ENCODE data around the gene EIF4A2.
"Not testable (repeated sequence)": the region's sequence is repeated elsewhere in the genome, so short reads cannot be mapped to it uniquely, and the experiment has no call there.

The EIF4A2 gene

GRCh38 chr3:186783731-186784515, 546 bp downstream of the EIF4A2 start:
- intact Hi-C loops (cut with DNase I) = loop anchor here (2.0 to 5.0 kb wide), 2 partner anchors 23 to 167 kb away; partner anchors contain the start of gene RFC4
- DNase-seq = peak; percentile 76 to 97 (median 86)

DNA sequence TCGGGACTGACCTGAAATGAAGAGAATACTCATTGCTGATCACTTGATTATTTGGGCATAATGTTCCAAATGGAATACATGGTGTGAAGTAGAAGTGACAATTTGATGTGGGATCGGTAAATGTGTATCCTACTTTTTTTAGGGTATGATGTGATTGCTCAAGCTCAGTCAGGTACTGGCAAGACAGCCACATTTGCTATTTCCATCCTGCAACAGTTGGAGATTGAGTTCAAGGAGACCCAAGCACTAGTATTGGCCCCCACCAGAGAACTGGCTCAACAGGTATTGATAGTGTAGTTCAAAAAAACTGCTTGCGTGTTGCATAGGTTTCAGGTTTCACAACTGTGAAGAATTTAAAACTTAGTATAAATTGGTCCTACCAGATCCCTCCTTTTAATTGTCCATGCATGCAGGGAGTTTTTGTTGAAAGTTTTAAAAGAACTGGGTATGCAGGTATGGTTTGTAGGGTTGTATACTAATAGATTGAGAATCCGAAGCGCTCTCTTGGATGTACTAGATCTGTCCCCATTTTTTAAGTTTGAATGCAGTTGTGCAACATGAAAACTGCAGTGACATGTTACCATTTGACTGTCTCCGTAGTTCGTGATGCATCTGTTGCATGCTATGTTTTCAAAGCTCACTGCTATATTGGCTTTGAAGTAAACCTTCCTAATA, 1.6 kb downstream of the EIF4A2 start:
- intact Hi-C loops (cut with DNase I) = loop anchor here (5.0 kb wide), 2 partner anchors 168 to 213 kb away; partner anchors contain the start of gene DNAJB11
- no peak for DNase-seq

DNA sequence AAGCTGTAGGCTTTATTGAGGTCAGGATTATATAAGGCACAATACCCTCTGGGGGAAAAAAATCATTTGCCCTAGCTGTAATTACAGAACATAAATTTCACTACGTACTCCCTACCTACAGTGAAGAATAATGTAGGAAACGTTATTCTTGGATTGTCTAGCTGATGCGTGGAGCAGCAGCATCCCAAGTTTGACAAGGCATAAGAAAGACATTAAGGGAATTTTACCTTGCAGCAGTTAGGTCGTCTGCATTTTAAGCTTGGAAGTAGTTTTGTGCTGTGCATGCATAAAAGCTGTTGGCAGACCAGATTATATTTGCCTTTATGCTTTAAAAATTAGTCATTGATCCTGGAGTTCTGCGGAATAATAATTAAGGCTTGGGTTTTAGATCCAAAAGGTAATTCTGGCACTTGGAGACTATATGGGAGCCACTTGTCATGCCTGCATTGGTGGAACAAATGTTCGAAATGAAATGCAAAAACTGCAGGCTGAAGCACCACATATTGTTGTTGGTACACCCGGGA, 2.2 kb downstream of the EIF4A2 start:
- no peak for DNase-seq
- intact Hi-C loops (cut with DNase I) = loop anchor here (5.0 kb wide), 1 partner anchor 213 kb away; the partner anchor contains the start of gene DNAJB11

DNA sequence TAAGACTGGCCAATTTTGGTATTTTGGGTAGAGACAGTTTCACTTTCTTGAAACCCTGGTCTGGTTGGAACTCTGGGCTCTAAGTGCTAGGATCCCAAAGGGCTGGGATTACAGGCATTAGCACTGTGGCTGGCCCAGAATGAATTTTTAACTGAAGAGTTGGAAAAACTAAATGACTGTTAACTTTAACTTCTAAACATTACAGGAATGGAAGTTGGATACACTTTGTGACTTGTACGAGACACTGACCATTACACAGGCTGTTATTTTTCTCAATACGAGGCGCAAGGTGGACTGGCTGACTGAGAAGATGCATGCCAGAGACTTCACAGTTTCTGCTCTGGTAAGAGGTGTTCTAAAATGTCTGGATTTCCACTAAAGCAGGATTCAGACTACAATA, 3.5 kb downstream of the EIF4A2 start:
- intact Hi-C loops (cut with DNase I) = loop anchor here (5.0 kb wide), 1 partner anchor 215 kb away; the partner anchor contains the start of gene DNAJB11
- DNase-seq = no peak

DNA sequence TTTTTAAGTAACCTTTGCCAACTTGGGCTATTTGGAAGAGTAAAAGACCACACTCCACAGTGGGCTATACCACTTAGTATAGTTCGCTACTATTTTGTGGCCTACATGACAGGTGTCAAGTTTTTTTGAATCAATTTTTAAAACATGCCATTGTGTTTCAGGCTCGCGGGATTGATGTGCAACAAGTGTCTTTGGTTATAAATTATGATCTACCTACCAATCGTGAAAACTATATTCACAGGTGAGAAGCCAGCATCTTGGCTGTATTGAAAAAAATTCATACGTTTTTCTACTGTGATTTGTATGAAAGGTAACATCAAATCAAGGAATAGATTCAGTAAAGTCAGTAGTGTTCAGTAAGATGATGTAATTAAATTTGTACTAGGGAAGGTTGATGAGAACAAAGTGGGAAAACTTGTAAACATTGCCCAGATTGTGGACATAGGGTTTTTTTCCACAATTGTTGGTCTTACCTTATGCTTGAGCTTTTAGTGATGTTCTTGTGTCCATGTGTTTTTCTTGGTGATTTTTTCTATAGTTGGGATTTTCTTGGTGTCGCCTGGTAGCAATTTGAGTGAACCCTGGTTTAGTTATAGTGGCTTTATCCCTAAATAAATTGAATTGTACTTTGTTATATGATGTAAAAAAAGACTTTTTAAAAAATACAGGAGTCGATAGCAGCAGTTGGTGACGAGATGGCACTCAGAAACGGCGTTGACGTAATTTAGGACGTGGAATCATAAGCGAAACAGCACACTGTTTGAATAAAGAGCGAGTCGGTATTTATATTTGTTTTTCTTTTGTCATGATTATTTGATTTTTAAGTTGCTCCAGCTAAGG, 4.5 kb downstream of the EIF4A2 start:
- no peak for DNase-seq
- intact Hi-C loops (cut with DNase I) = loop anchor here (5.0 kb wide), 1 partner anchor 216 kb away; the partner anchor contains the start of gene DNAJB11

GRCh38 chr3:186788482-186789370, 5.3 kb downstream of the EIF4A2 start:
- no peak for DNase-seq
- intact Hi-C loops (cut with DNase I) = loop anchor here (5.0 kb wide), 1 partner anchor 216 kb away; the partner anchor contains the start of gene DNAJB11

GRCh38 chr3:186789554-186790260, 6.3 kb downstream of the EIF4A2 start:
- intact Hi-C loops (cut with DNase I) = loop anchor here (5.0 kb wide), 1 partner anchor 217 kb away; the partner anchor contains the start of gene DNAJB11
- no peak for DNase-seq

DNA sequence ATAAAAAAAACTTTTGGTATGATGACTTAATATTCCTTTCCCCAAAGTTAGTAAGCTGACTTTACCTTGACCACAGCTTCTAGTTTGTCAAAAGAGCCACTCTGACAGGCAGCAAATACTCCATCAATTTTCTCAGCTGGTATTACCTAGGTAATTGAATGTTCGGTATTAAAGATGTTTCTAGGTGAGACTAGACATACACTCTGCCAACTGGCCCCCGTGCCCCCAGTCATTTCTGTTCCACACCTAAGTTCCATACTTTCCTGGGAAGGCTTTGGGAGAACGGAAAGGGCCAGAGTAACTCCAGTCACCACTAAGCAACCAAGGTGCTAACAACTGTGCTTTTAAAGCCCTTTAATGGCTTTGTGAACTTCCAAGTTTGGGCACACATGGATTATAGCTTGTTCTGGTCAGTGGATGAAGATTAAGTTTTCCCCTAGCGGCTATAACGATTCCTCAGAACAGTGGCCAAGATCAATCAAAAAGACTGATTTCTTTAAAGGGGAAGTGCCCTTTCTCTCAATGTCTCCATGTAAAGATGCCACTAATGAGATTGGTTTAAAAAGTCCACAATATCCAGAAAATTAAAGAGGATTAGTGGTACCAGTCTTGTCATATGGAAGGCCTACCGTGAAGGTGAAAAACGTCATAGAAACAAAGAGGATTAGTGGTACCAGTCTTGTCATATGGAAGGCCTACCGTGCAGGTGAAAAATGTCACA, 7.0 kb downstream of the EIF4A2 start:
- intact Hi-C loops (cut with DNase I) = no loop called here
- DNase-seq = no peak

DNA sequence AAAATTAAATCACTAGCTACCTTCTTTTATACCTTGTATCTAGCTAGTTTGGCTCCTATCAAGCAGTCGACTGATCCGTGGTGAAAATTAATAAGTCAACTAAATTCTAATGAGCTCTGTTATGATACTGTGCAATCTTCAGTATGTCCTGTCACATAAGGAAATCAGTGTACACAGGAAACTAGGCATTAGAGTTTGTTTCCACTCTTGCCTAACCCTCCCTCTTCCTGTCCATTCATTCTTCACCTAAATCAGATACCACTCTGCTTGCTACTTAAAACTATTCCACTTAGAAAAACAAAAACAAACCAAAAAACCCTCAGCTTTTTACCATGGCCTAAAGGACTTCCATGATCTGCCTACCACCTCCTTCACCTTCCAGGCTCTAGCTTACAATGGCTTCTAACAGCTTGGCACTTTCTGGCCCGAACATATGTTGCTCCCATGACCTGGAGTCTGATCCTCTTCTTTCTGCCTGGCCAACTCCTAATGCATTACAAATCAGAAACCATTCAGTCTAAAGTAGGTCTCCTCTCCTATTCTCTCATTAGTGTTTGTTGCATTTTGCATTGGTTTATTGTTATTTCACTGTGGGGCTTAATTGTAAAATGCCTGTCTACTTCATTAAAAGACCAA, 15.0 kb downstream of the EIF4A2 start:
- intact Hi-C loops (cut with DNase I) = no loop called here
- DNase-seq = no peak

DNA sequence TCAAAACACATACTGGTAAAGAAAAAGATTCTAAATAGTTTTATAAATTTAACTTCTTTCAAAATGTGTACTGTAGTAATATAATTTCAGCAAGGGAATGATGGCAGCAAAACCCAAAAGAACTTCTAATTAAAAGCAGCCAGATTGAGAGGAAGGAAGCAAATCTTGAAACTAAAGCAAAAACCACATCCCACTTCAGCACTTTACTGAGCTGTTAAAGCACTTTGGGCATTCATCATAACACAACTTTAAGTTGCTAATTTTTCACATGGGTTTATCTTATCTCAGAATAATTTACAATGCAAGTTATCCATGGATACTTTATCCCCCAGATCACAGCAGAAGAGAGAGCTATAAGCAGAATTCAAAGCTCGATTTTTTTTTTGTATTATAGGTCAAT, 16.9 kb downstream of the EIF4A2 start:
- intact Hi-C loops (cut with DNase I) = no loop called here

DNA sequence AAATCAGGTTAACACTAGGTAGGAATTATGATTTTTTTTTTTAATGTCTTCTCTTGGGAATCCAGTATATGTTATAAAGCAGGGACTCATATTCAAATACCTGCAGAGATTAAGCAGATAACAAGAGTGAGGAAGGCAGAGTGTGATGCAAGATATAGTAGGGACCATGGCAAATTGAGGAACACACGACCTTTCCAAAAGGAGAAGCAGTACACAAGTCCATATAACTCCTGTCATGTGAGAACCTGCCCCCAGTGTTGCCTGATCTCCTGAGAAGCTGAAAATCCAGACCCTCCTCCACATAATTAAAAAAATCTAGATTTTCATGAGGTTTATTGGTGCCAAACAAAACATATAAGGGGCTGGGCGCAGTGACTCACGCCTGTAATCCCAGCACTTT, 19.3 kb downstream of the EIF4A2 start:
- intact Hi-C loops (cut with DNase I) = no loop called here
- no peak for DNase-seq

More for the DNA sequence above, 16.9 kb downstream of the EIF4A2 start:
- DNase-seq = no peak

GRCh38 chr3:186803447-186803846, 20.1 kb downstream of the EIF4A2 start:
- not testable (repeated sequence) for DNase-seq

DNA sequence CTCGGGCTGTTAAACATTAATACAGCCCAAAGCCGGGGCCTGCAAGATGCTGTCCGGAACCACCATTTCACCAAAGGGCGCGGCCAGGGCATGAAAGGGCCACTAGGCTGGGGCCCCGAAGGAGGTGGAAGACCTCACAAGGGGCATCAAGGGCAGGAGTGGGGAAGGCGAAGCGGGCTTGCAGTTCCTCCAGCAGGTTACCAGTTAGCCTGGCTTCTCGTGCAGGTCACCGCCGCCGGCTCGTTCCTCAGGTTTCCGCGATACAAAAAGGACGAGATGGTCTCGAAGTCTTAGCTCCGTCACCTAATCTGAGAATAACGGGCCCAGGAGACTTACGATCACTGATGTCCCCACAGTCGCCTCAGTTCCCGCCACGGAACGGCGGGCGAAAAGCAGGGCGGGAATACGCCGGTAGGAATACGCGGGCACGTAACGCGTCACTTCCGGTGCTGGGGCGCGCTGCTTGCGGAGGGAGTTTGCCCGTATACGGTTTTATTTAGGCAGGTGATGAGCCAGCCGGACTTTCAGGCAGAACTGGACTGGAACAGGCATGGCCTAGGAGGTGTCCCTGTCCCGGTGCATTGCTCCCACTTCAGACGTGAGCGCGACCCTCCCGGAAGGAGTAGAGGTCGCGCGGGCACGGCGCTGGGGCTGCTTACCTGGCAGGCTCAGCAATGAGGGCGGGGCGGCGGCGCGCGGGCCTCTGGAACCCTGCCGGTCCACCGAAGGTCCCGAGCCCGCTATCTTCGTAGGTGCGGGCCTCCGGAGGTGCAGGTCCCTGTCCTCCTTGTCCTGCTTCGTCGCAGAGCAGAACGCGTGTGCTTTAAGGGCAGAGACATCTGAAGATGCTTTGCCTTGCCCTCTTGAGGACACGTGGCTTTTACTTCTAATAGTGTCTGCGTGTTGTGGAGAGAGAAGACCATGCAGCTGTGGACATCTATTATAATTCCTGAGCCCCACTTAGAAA, 23.0 kb downstream of the EIF4A2 start, which contains the start of gene RFC4:
TSS of gene RFC4 (minus strand) at position 394 of the 967 bp plus-strand sequence. CDS start 1,769 bp downstream, outside the sequence.
- DNase-seq = peak; percentile 77 to 98 (median 90)
- intact Hi-C loops (cut with DNase I) = loop anchor here (2.0 kb wide), 1 partner anchor 24 kb away; the partner anchor contains the start of gene EIF4A2

More at GRCh38 chr3:186803447-186803846, 20.1 kb downstream of the EIF4A2 start:
- intact Hi-C loops (cut with DNase I) = not testable (repeated sequence)

GRCh38 chr3:186807231-186807630, 23.9 kb downstream of the EIF4A2 start:
- DNase-seq = no peak
- intact Hi-C loops (cut with DNase I) = loop anchor here (2.0 kb wide), 1 partner anchor 24 kb away; the partner anchor contains the start of gene EIF4A2

GRCh38 chr3:186810336-186810996, 27.1 kb downstream of the EIF4A2 start:
- intact Hi-C loops (cut with DNase I) = no loop called here
- no peak for DNase-seq

Data from posterior cingulate gyrus (tissue), 11 donors.